GM12873 (cell line): ENCODE results near the gene TINAGL1.

ENCODE experiments used
- CTCF ChIP-seq: IDR thresholded peaks from 2 replicates; pipeline ENCODE4 v1.5.1; 2012; ENCODE audit warnings: low read depth, mild to moderate bottlenecking, moderate library complexity, low read length, control low read depth; ENCODE audit not compliant: insufficient read depth; ENCODE audit errors: missing control alignments

Gene TINAGL1

GRCh38 chr1:31605908-31606427, 29.7 kb downstream of the TINAGL1 start:
- no peak for TF ChIP-seq CTCF

- no peak for TF ChIP-seq CTCF
Observed at GRCh38 chr1:31607360-31607759, 31.0 kb downstream of the TINAGL1 start.

- TF ChIP-seq CTCF, result no peak
Observed at GRCh38 chr1:31609514-31610118, 33.3 kb downstream of the TINAGL1 start.

- TF ChIP-seq CTCF, result no peak
Observed at GRCh38 chr1:31614414-31615005, 38.2 kb downstream of the TINAGL1 start.

- TF ChIP-seq CTCF, result no peak
Observed at GRCh38 chr1:31615414-31615813, 39.1 kb downstream of the TINAGL1 start.

GRCh38 chr1:31615939-31616338, 39.6 kb downstream of the TINAGL1 start:
- no peak for TF ChIP-seq CTCF

- TF ChIP-seq CTCF, result no peak
Observed at GRCh38 chr1:31617218-31617915, 41.1 kb downstream of the TINAGL1 start, which contains the start of gene HCRTR1. TSS of gene HCRTR1 (plus strand) at chr1:31617689. CDS start at chr1:31619193, 1,504 bp downstream.
